HEK293 (cell line): ENCODE results near the gene PTH1R.

Experiments
- CTCF ChIA-PET: fragments of 350-600 bp; formaldehyde crosslinking; extraction: SDS; loops from one replicate; lab custom pipeline; 2021; ENCODE audit warnings: antibody characterized with exemption; lab: Yijun Ruan, JAX
- POLR2A ChIA-PET: fragments of 300-600 bp; formaldehyde crosslinking; extraction: SDS; loops from one replicate; lab custom pipeline; 2020; ENCODE audit warnings: antibody characterized with exemption, inconsistent platforms; lab: Yijun Ruan, JAX
- H3K27ac ChIP-seq: fragments of 200-500 bp; sonication (Bioruptor generic); 2 replicates; pipeline ENCODE4 v1.5.1; 2014; ENCODE audit warnings: low read depth, low read length, control low read depth, inconsistent platforms; ENCODE audit errors: extremely low read depth
- H3K36me3 ChIP-seq, 2 experiments: fragments of 200-500 bp in 1 of 2; sonication (Bioruptor generic) in 1 of 2; 1 replicate in 1 of 2; 2 replicates in 1 of 2; pipeline ENCODE4 v1.5.1; 2014 to 2017; ENCODE audit warnings: inconsistent platforms in 2 of 2, low read length in 2 of 2; ENCODE audit not compliant: control insufficient read depth in 2 of 2, insufficient read depth in 1 of 2
- H3K4me1 ChIP-seq: fragments of 200-500 bp; sonication (Bioruptor generic); 2 replicates; pipeline ENCODE4 v1.5.1; 2014; ENCODE audit warnings: mild to moderate bottlenecking, low read length, inconsistent platforms; ENCODE audit not compliant: control insufficient read depth, insufficient read depth
- H3K4me3 ChIP-seq: 2 replicates; pipeline ENCODE4 v1.5.1; 2011; ENCODE audit warnings: low read depth, mild to moderate bottlenecking, control low read depth, low read length, moderate library complexity
- H3K9me3 ChIP-seq: fragments of 200-500 bp; sonication (Bioruptor generic); 2 replicates; pipeline ENCODE4 v1.5.1; 2014; ENCODE audit warnings: low read depth, low read length, inconsistent platforms; ENCODE audit not compliant: control insufficient read depth, insufficient read depth
- BCL11A ChIP-seq: fragments of 450-650 bp; formaldehyde crosslinking; IDR thresholded peaks from 2 replicates; pipeline ENCODE4 v1.5.1; 2016; ENCODE audit warnings: low read depth, missing biosample characterization, missing genetic modification characterization
- GLIS1 ChIP-seq: fragments of 450-650 bp; formaldehyde crosslinking; IDR thresholded peaks from 2 replicates; pipeline ENCODE4 v1.5.1; 2016; ENCODE audit warnings: missing biosample characterization, missing genetic modification characterization
- HOXA7 ChIP-seq: sonication (generic); formaldehyde crosslinking; IDR thresholded peaks from 2 replicates; pipeline ENCODE4 v1.8.1; 2022; ENCODE audit warnings: missing genetic modification reagents, borderline replicate concordance
- KLF10 ChIP-seq: fragments of 450-650 bp; IDR thresholded peaks from 2 replicates; pipeline ENCODE4 v1.5.1; 2018; ENCODE audit warnings: missing biosample characterization, mild to moderate bottlenecking, missing genetic modification characterization
- KLF16 ChIP-seq: fragments of 450-650 bp; formaldehyde crosslinking; IDR thresholded peaks from 2 replicates; pipeline ENCODE4 v1.5.1; 2017; ENCODE audit warnings: missing biosample characterization, missing genetic modification characterization
- MZF1 ChIP-seq: fragments of 450-650 bp; formaldehyde crosslinking; IDR thresholded peaks from 2 replicates; pipeline ENCODE4 v1.5.1; 2017; ENCODE audit warnings: missing biosample characterization, missing genetic modification characterization, borderline replicate concordance
- OVOL3 ChIP-seq: fragments of 450-650 bp; formaldehyde crosslinking; IDR thresholded peaks from 2 replicates; pipeline ENCODE4 v1.5.1; 2016; ENCODE audit warnings: missing biosample characterization, missing genetic modification characterization
- REST ChIP-seq: fragments of 450-650 bp; formaldehyde crosslinking; IDR thresholded peaks from 2 replicates; pipeline ENCODE4 v1.5.1; 2016; ENCODE audit warnings: missing biosample characterization, missing genetic modification characterization
- ZIC2 ChIP-seq: fragments of 450-650 bp; formaldehyde crosslinking; IDR thresholded peaks from 2 replicates; pipeline ENCODE4 v1.5.1; 2016; ENCODE audit warnings: missing biosample characterization, missing genetic modification characterization
- ZNF121 ChIP-seq: fragments of 450-650 bp; formaldehyde crosslinking; IDR thresholded peaks from 2 replicates; pipeline ENCODE4 v1.5.1; 2016; ENCODE audit warnings: missing biosample characterization, missing genetic modification characterization
- ZNF138 ChIP-seq: fragments of 450-650 bp; formaldehyde crosslinking; IDR thresholded peaks from 2 replicates; pipeline ENCODE4 v1.5.1; 2016; ENCODE audit warnings: missing biosample characterization, missing genetic modification characterization, borderline replicate concordance
- ZNF146 ChIP-seq: fragments of 450-650 bp; formaldehyde crosslinking; IDR thresholded peaks from 2 replicates; pipeline ENCODE4 v1.5.1; 2016; ENCODE audit warnings: missing biosample characterization, missing genetic modification characterization
- ZNF157 ChIP-seq: fragments of 450-650 bp; formaldehyde crosslinking; IDR thresholded peaks from 2 replicates; pipeline ENCODE4 v1.5.1; 2016; ENCODE audit warnings: missing biosample characterization, missing genetic modification characterization
- ZNF16 ChIP-seq: fragments of 450-650 bp; formaldehyde crosslinking; IDR thresholded peaks from 2 replicates; pipeline ENCODE4 v1.5.1; 2016; ENCODE audit warnings: low read depth, missing biosample characterization, missing genetic modification characterization
- ZNF19 ChIP-seq: fragments of 450-650 bp; formaldehyde crosslinking; IDR thresholded peaks from 2 replicates; pipeline ENCODE4; 2016; ENCODE audit warnings: missing biosample characterization, missing genetic modification characterization, low read depth
- ZNF223 ChIP-seq: fragments of 450-650 bp; formaldehyde crosslinking; IDR thresholded peaks from 2 replicates; pipeline ENCODE4 v1.5.1; 2016; ENCODE audit warnings: missing biosample characterization, missing genetic modification characterization
- ZNF292 ChIP-seq: fragments of 450-650 bp; formaldehyde crosslinking; IDR thresholded peaks from 2 replicates; pipeline ENCODE4 v1.5.1; 2016; ENCODE audit warnings: low read depth, missing biosample characterization, missing genetic modification characterization, borderline replicate concordance
- ZNF501 ChIP-seq: fragments of 450-650 bp; formaldehyde crosslinking; IDR thresholded peaks from 2 replicates; pipeline ENCODE4 v1.5.1; 2016; ENCODE audit warnings: missing biosample characterization, missing genetic modification characterization
- ZNF548 ChIP-seq: fragments of 450-650 bp; formaldehyde crosslinking; IDR thresholded peaks from 2 replicates; pipeline ENCODE4 v1.5.1; 2016; ENCODE audit warnings: missing biosample characterization, missing genetic modification characterization
- ZNF600 ChIP-seq: fragments of 450-650 bp; formaldehyde crosslinking; IDR thresholded peaks from 2 replicates; pipeline ENCODE4 v1.5.1; 2016; ENCODE audit warnings: missing biosample characterization, missing genetic modification characterization
- ZNF624 ChIP-seq: fragments of 450-650 bp; formaldehyde crosslinking; IDR thresholded peaks from 2 replicates; pipeline ENCODE4 v1.5.1; 2017; ENCODE audit warnings: missing biosample characterization, missing genetic modification characterization
- ZNF626 ChIP-seq: fragments of 450-650 bp; sonication (Bioruptor Pico); formaldehyde crosslinking; IDR thresholded peaks from 2 replicates; pipeline ENCODE4 v1.5.1; 2018; ENCODE audit warnings: missing biosample characterization, missing genetic modification characterization, inconsistent platforms
- ZNF701 ChIP-seq: fragments of 450-650 bp; formaldehyde crosslinking; IDR thresholded peaks from 2 replicates; pipeline ENCODE4 v1.5.1; 2016; ENCODE audit warnings: missing biosample characterization, missing genetic modification characterization
- ZNF792 ChIP-seq: fragments of 450-650 bp; formaldehyde crosslinking; IDR thresholded peaks from 2 replicates; pipeline ENCODE4 v1.5.1; 2016; ENCODE audit warnings: missing biosample characterization, missing genetic modification characterization
- ZSCAN4 ChIP-seq: fragments of 450-650 bp; formaldehyde crosslinking; IDR thresholded peaks from 2 replicates; pipeline ENCODE4 v1.5.1; 2017; ENCODE audit warnings: missing biosample characterization, missing genetic modification characterization

PTH1R gene

GRCh38 chr3:46859001-46859710 is 18.4 kb upstream of the PTH1R start:
- ChIA-PET CTCF (interaction anchor here (0.9 to 1.5 kb wide), 7 partner anchors 9 to 513 kb away, joined by 3 to 8 read pairs (median 4); no protein-coding TSS in a partner anchor), POLR2A (no interaction called here)
- Histone ChIP-seq H3K27ac (no peak overlapping the region), H3K36me3 (no peaks in the 10 kb centered on the region), H3K9me3 (no peaks in the 10 kb centered on the region), H3K4me3 (no peak overlapping the region), H3K4me1 (no peaks in the 10 kb centered on the region)
- TF ChIP-seq ZIC2 (tag by site-specific recombination): peak; percentile 22; the same call in 1 of the 2 replicates
- TF ChIP-seq ZNF600 (tag by site-specific recombination): peak; percentile 49; the same call in 1 of the 2 replicates
- TF ChIP-seq MZF1 (tag by site-specific recombination): no peak
- TF ChIP-seq ZNF792: no peak
- TF ChIP-seq HOXA7 (CRISPR knock-in tag): no peak
- TF ChIP-seq ZNF701 (tag by site-specific recombination): no peak
- peak; percentile 10; the same call in 1 of the 2 replicates for TF ChIP-seq GLIS1 (tag by site-specific recombination)

GRCh38 chr3:46860017-46860809 is 17.3 kb upstream of the PTH1R start:
- no peak overlapping the region for H3K27ac ChIP-seq
- POLR2A ChIA-PET: no interaction called here
- no peak for TF ChIP-seq ZNF624 (tag by site-specific recombination)
- no peak for TF ChIP-seq KLF16
- TF ChIP-seq ZSCAN4 (tag by site-specific recombination): no peak
- no peak for TF ChIP-seq ZNF121 (tag by site-specific recombination)
- no peak for TF ChIP-seq ZNF16 (tag by site-specific recombination)
- TF ChIP-seq ZNF19: no peak
- no peak for TF ChIP-seq HOXA7 (CRISPR knock-in tag)
- no peak for TF ChIP-seq ZNF501 (tag by site-specific recombination)
- no peak for TF ChIP-seq OVOL3 (tag by site-specific recombination)
- TF ChIP-seq ZNF292 (tag by site-specific recombination): no peak
- no peak for TF ChIP-seq REST (tag by site-specific recombination)
- TF ChIP-seq ZNF157 (tag by site-specific recombination): no peak
- no peak for TF ChIP-seq ZNF138
- no peak for TF ChIP-seq ZNF626 (tag by site-specific recombination)
- TF ChIP-seq ZNF146 (tag by site-specific recombination): no peak
- no peak for TF ChIP-seq KLF10 (tag by site-specific recombination)
- no peak for TF ChIP-seq BCL11A (tag by site-specific recombination)
- TF ChIP-seq ZNF223: no peak
- no peak for TF ChIP-seq ZNF548
- TF ChIP-seq, all 188 proteins: peak for 0
- Histone ChIP-seq H3K4me3 (no peak overlapping the region), H3K9me3 (no peaks in the 10 kb centered on the region), H3K4me1 (no peaks in the 10 kb centered on the region), H3K36me3 (no peaks in the 10 kb centered on the region)
- CTCF ChIA-PET: interaction anchor here (0.6 to 1.5 kb wide), 8 partner anchors 11 to 511 kb away, joined by 3 to 8 read pairs (median 4); no protein-coding TSS in a partner anchor
